PFSK-1 (cell line): ENCODE measurements around the gene NR1I3.

ENCODE experiments used
- FOXP2 ChIP-seq: optimal IDR thresholded peaks from 2 replicates; pipeline ENCODE3; 2011; ENCODE audit warnings: borderline replicate concordance, control low read depth, inconsistent platforms; ENCODE audit not compliant: insufficient read depth; ENCODE audit errors: extremely low read length, extremely low read depth
- POLR2AphosphoS5 ChIP-seq: IDR thresholded peaks from 2 replicates; pipeline ENCODE4 v1.6.1; 2012; ENCODE audit warnings: low read depth, mild to moderate bottlenecking, control low read depth, low read length, moderate library complexity
- SIN3A ChIP-seq: IDR thresholded peaks from 2 replicates; pipeline ENCODE4 v1.6.1; 2012; ENCODE audit warnings: mild to moderate bottlenecking, low read length, moderate library complexity, borderline replicate concordance; ENCODE audit not compliant: insufficient read depth
- TAF1 ChIP-seq: IDR thresholded peaks from 2 replicates; pipeline ENCODE4 v1.6.1; 2012; ENCODE audit warnings: low read length, control low read depth, borderline replicate concordance; ENCODE audit not compliant: insufficient read depth
- TF ChIP-seq, protein P1 (sequence below), 2 experiments: IDR thresholded peaks; 2 replicates each; pipeline versions ENCODE4 v1.6.1 to v1.8.0; 2011 to 2012; ENCODE audit warnings: low read depth in 2 of 2, low read length in 2 of 2, control low read depth in 1 of 2, inconsistent platforms in 1 of 2, mild to moderate bottlenecking in 1 of 2, moderate library complexity in 1 of 2; ENCODE audit not compliant: insufficient read depth in 1 of 2

Gene NR1I3

DNA sequence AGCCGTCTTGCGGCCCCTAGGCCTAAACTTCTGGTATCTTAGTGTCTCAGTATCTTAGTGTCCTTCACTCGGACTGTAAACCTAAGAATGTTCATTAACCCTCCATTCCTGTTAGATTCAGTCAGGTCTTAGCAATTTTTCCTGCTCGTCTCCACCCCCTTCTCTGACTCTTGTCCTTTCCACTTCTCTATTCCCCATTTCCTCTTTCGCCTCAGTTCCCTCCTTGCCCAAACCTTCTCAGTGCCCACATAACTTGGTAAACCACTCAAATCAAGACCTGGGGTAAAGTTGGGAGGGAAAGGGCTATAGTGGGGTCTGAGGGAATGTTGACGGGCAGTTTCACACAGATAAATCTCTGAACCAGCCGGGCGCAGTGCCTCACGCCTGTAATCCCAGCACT lies 23.6 kb downstream of the NR1I3 start:
- TF ChIP-seq POLR2AphosphoS5 (no peak), TAF1 (no peak), SIN3A (no peak), FOXP2 (no peak)
- TF ChIP-seq, protein P1, sequence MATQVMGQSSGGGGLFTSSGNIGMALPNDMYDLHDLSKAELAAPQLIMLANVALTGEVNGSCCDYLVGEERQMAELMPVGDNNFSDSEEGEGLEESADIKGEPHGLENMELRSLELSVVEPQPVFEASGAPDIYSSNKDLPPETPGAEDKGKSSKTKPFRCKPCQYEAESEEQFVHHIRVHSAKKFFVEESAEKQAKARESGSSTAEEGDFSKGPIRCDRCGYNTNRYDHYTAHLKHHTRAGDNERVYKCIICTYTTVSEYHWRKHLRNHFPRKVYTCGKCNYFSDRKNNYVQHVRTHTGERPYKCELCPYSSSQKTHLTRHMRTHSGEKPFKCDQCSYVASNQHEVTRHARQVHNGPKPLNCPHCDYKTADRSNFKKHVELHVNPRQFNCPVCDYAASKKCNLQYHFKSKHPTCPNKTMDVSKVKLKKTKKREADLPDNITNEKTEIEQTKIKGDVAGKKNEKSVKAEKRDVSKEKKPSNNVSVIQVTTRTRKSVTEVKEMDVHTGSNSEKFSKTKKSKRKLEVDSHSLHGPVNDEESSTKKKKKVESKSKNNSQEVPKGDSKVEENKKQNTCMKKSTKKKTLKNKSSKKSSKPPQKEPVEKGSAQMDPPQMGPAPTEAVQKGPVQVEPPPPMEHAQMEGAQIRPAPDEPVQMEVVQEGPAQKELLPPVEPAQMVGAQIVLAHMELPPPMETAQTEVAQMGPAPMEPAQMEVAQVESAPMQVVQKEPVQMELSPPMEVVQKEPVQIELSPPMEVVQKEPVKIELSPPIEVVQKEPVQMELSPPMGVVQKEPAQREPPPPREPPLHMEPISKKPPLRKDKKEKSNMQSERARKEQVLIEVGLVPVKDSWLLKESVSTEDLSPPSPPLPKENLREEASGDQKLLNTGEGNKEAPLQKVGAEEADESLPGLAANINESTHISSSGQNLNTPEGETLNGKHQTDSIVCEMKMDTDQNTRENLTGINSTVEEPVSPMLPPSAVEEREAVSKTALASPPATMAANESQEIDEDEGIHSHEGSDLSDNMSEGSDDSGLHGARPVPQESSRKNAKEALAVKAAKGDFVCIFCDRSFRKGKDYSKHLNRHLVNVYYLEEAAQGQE (IDR thresholded peaks at IDR 0.05; ENCODE audit: insufficient read depth in 1 of 2, low read depth in 2 of 2, low read length in 2 of 2), result no peak

DNA sequence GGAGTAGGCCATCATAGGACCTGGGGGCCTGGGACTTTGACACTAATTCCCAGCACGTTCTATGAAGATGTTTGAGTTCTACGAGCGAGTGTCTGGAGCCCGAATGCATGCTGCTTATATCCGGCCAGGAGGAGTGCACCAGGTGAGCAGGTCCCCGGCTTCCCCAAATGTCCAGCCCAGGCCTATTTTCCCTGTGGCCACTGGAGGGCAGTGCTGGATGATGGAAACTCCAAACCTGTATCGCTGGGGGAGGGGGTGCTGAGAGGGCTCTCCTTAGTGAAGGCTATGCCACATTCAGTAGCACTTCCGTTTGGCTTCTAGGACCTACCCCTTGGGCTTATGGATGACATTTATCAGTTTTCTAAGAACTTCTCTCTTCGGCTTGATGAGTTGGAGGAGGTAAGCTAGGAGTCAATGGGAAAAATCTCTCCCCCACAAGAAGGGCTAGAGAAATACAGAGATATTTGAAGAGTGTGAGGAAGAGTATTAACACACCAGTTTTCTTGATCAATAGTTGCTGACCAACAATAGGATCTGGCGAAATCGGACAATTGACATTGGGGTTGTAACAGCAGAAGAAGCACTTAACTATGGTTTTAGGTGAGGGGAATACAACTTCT lies 28.1 kb downstream of the NR1I3 start:
- no peak for TF ChIP-seq FOXP2
- no peak for TF ChIP-seq POLR2AphosphoS5
- TF ChIP-seq SIN3A, result no peak
- TF ChIP-seq, protein P1 (IDR thresholded peaks at IDR 0.05; ENCODE audit: insufficient read depth in 1 of 2, low read depth in 2 of 2, low read length in 2 of 2), result no peak
- TF ChIP-seq TAF1, result no peak

DNA sequence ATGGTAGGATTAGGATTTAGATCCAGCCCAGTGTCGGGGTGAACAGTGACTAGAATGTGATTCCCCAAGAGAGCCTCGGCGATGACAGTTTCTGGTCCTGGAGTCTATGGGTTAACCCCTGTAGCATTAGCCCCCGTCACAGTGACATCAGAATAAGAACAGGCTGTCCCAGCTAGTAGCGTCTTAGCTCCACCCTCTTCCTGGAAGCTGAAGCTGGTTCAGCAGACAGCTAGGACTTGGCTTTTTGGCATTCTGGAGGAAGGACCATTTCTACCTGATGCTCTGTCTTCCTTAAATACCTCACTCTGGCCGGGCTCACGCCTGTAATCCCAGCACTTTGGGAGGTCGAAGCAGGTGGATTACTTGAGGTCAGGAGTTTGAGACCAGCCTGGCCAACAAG lies 30.8 kb downstream of the NR1I3 start:
- no peak for TF ChIP-seq POLR2AphosphoS5
- TF ChIP-seq TAF1, result no peak
- no peak for TF ChIP-seq SIN3A
- TF ChIP-seq, protein P1 (IDR thresholded peaks at IDR 0.05; ENCODE audit: insufficient read depth in 1 of 2, low read depth in 2 of 2, low read length in 2 of 2), result no peak
- TF ChIP-seq FOXP2, result no peak

DNA sequence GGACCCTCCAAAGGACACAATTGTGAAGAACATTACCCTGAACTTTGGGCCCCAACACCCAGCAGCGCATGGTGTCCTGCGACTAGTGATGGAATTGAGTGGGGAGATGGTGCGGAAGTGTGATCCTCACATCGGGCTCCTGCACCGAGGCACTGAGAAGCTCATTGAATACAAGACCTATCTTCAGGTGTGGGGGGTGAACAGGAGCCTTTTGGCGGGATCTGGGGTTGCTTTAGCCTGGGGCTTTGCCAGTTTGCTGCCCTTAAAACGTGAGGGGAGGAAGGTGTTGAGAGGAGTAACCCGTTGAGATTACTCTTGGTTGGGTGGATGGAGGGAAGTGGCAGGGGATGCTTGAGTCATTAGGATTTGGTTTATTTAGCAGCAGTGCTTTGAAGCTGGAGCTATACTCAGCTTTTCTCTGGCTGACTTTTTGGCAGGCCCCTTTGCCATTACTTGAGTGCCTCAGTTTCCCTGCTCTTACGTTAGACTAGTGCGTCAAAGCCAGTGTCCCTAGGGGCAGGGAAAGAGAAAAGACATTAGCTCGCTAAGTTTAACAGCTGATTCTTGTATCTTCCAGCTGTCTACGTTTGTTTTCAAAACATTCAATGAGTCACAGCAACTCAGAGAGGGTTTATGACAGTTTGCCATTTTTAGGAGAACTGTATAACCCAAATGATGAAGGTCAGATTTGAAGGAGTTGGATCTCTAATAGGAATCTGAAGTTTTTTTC lies 31.4 kb downstream of the NR1I3 start:
- TF ChIP-seq TAF1 (no peak), POLR2AphosphoS5 (no peak), FOXP2 (no peak), SIN3A (no peak)
- TF ChIP-seq, protein P1 (IDR thresholded peaks at IDR 0.05; ENCODE audit: insufficient read depth in 1 of 2, low read depth in 2 of 2, low read length in 2 of 2), result no peak
